Naive B cell (primary cell): Measurements from ENCODE around the gene NDST4. TPM values are rescaled to one million over a fixed set of nuclear protein-coding genes. Genes with fewer than 3 reads are reported as not detected.

Experiments
- ATAC-seq, 2 donors: fragments of 150-1000 bp; cut with Tn5 transposase; 2 replicates each; pipeline ENCODE4 v1.10.0; 2021; ENCODE audit warnings: low read depth in 2 of 2, mild to moderate bottlenecking in 2 of 2, moderate library complexity in 2 of 2
- DNase-seq: peaks from one replicate; pipeline ENCODE4 v3.0.0; 2022
- H3K27ac Mint-ChIP-seq, 6 donors: one replicate each; pipeline ENCODE4 v1.8.0; 2020 to 2022; ENCODE audit warnings: mild to moderate bottlenecking in 6 of 6, mixed read lengths in 6 of 6, moderate library complexity in 5 of 6, inconsistent platforms in 2 of 6
- H3K27me3 Mint-ChIP-seq, 3 donors: one replicate each; pipeline ENCODE4 v1.8.0; 2021 to 2022; ENCODE audit warnings: mixed read lengths in 3 of 3, mild to moderate bottlenecking in 1 of 3
- H3K36me3 Mint-ChIP-seq, 2 donors: one replicate each; pipeline ENCODE4 v1.8.0; 2020 to 2022; ENCODE audit warnings: mixed read lengths in 2 of 2, inconsistent platforms in 1 of 2, mild to moderate bottlenecking in 1 of 2
- H3K4me1 Mint-ChIP-seq, 3 donors: one replicate each; pipeline ENCODE4 v1.8.0; 2020 to 2022; ENCODE audit warnings: mixed read lengths in 3 of 3, inconsistent platforms in 1 of 3, mild to moderate bottlenecking in 1 of 3, moderate library complexity in 1 of 3
- H3K4me3 Mint-ChIP-seq, 8 donors: one replicate each; pipeline ENCODE4 v1.8.0; 2020 to 2022; ENCODE audit warnings: mild to moderate bottlenecking in 8 of 8, mixed read lengths in 8 of 8, moderate library complexity in 8 of 8, inconsistent platforms in 2 of 8
- H3K9me3 Mint-ChIP-seq, 7 donors: one replicate each; pipeline ENCODE4 v1.8.0; 2020 to 2022; ENCODE audit warnings: mixed read lengths in 7 of 7, mild to moderate bottlenecking in 5 of 7, inconsistent platforms in 2 of 7, moderate library complexity in 1 of 7
- polyA plus RNA-seq, 6 donors: library from polyadenylated mRNA; unstranded; fragments of 300-500 nt; fragmentation: Illumina TruSeq; gene quantifications; one replicate each; pipeline ENCODE4 v1.2.3, GENCODE V29; 2021; ENCODE audit warnings: low read depth in 6 of 6

Gene NDST4
- polyA plus RNA-seq, 6 donors from 2014 or later, result not detected

GRCh38 chr4:114783215-114783595 is 330.2 kb downstream of the NDST4 start:
- peaks cover 5 to 13% (median 8%) of the 10 kb centered on the region in 3 donors for H3K27me3 Mint-ChIP-seq
- DNase-seq, result no peak
- ATAC-seq, result no peak
- no peaks in the 10 kb centered on the region for H3K36me3 Mint-ChIP-seq
- H3K27ac Mint-ChIP-seq, result no peak overlapping the region
- H3K9me3 Mint-ChIP-seq, result peaks cover 0 to 2% (median 0%) of the 10 kb centered on the region in 7 donors
- H3K4me1 Mint-ChIP-seq, result no peaks in the 10 kb centered on the region
- H3K4me3 Mint-ChIP-seq, result no peak overlapping the region

GRCh38 chr4:114782415-114783214 is 330.8 kb downstream of the NDST4 start:
- Mint-ChIP-seq H3K4me1 (no peaks in the 10 kb centered on the region), H3K4me3 (no peak overlapping the region), H3K9me3 (peaks cover 0 to 2% (median 0%) of the 10 kb centered on the region in 7 donors), H3K27ac (no peak overlapping the region), H3K36me3 (no peaks in the 10 kb centered on the region), H3K27me3 (peaks cover 5 to 11% (median 8%) of the 10 kb centered on the region in 3 donors)
- no peak for DNase-seq
- no peak for ATAC-seq

- Mint-ChIP-seq H3K27me3 (peaks cover 5 to 9% (median 8%) of the 10 kb centered on the region in 3 donors), H3K4me1 (no peaks in the 10 kb centered on the region), H3K36me3 (no peaks in the 10 kb centered on the region), H3K4me3 (no peak overlapping the region), H3K27ac (no peak overlapping the region), H3K9me3 (no peaks in the 10 kb centered on the region)
- DNase-seq (no peak), ATAC-seq (no peak)
Observed at GRCh38 chr4:114780205-114780604, 333.2 kb downstream of the NDST4 start.
